ENCODE measurements around the gene RASSF8.
"Not testable (repeated sequence)": the region's sequence is repeated elsewhere in the genome, so short reads cannot be mapped to it uniquely, and the experiment has no call there.

Gene RASSF8

DNA sequence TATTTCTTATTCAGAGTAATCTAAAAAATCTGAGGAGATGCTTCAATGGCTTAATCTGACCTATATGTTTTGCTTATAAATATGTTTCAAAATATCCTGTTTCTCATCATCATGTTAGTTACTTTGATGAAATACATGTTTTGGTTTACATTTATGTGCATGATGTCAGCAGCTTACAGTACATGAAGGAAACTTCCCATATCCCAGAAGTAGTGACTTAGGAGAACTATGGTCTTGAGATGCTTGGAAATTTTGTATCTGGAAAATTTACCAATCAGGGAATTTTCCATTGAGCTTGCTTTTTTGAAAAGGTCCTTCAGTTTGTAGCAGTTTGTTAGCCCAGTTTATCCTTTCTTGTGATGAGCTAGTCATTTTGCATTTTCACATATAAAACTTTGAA is 73.3 kb downstream of the RASSF8 start:
- no peak for DNase-seq

- no peak for DNase-seq
Measured at GRCh38 chr12:26032290-26032689, 73.8 kb downstream of the RASSF8 start.

DNA sequence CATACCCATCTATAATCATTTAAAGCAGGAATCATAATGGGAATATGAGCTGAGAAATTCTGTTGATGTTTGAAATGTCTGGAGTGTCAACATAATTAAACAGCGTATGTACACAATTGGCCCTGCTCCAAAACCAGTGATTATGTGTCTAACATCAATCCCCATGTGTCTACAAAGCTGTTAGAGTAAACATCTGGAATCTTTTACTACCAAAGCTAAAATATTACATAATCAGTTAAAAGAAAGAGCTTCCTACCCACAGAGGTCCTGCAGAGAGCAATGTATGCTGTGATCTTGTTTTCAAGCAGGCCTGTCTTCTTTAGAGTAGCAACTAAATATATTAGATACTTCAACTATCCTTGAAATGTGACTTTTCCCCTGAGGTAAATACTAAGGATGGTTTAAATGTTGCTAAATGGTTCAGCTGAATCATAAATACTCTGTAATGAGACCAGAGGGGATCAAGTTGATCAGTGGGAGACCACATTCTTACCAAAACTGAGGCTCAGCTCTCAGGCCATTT is 74.3 kb downstream of the RASSF8 start:
- no peak for DNase-seq

- no peak for DNase-seq
Measured at GRCh38 chr12:26034371-26035142, 76.1 kb downstream of the RASSF8 start.

GRCh38 chr12:26036877-26037276 is 78.4 kb downstream of the RASSF8 start:
- DNase-seq, result no peak

- DNase-seq, result no peak
Measured at GRCh38 chr12:26037615-26038220, 79.2 kb downstream of the RASSF8 start.

- DNase-seq, result no peak
Measured at GRCh38 chr12:26042645-26043044, 84.2 kb downstream of the RASSF8 start.

DNA sequence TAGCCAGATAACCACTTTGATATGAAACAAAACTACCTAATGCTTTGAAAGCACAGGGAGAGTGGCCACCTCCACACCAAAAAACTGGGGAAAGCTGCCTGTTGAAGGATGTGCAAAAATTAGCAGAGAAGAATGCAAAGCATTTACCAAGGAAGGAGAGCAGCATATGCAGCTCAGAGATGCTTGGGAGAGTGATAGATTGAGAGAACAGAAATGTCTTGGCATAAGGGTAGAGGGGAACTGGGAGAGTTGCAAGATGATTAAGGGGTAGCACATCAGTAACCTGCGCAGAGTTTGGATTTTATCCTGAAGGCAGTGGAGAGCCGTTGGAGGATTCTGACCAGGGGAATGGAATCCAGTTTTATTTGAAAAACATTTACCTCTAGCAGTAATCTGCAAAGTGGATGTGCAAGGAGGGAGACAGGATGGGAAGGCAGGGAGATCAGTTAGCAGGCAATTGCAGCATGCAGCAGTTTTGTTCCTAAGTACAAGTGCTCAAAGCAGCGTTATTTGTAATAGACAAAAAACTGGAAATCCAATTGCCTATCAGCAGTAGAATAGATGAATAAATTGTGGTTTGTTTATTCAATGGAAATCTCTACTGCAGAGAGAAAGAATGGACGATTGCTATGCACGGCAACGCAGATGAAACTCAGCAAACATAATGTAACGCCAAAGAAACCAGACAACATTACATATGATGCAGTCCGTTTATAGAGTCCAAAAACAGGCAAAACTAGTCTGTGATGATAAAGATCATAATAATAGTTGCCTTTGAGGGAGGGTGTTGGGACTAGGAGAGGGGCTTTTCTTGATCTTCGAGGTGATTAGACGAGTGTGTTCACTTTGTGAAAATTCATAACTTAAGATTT is 84.9 kb downstream of the RASSF8 start:
- DNase-seq, result no peak

GRCh38 chr12:26044007-26044394 is 85.5 kb downstream of the RASSF8 start:
- no peak for DNase-seq

DNA sequence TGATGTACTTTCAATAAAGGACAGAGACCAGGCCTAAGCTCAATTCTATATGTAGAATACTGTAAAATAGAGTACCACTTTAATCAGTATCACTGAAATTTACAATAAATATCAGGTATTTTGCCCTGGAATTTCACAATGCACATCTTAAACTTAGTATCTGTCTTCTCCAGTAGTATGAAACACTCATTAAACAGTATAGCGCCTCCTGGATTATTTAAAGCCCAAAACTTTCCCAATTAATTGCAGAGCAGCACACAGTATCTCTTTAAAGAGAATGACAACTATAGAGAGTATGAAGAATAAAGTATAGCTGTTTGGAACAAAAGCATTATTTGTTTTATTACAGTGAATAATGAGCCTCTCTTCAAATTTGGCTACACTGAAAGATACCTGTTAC is 86.1 kb downstream of the RASSF8 start:
- no peak for DNase-seq

- no peak for DNase-seq
Measured at GRCh38 chr12:26046203-26046602, 87.7 kb downstream of the RASSF8 start.

- no peak for DNase-seq
Measured at GRCh38 chr12:26046906-26047305, 88.4 kb downstream of the RASSF8 start.

- DNase-seq, result no peak
Measured at GRCh38 chr12:26047401-26048226, 89.1 kb downstream of the RASSF8 start.

DNA sequence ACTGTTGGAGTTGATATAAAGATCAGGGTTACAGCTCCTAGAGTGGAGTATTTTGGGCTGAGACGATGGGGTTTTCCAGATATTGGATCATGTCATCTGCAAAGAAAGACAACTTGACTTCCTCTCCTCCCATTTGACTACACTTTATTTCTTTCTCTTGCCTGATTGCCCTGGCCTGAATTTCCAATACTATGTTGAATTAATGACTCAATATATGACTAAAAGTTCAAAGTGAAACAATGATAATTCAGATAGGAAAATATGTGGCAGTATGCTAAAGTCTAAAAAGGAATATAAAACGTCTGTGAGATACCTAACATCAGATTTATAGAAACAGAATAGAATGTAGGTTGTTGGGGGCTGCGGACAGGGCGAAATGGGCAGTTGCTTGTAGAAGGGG is 94.2 kb downstream of the RASSF8 start:
- DNase-seq, result no peak

DNA sequence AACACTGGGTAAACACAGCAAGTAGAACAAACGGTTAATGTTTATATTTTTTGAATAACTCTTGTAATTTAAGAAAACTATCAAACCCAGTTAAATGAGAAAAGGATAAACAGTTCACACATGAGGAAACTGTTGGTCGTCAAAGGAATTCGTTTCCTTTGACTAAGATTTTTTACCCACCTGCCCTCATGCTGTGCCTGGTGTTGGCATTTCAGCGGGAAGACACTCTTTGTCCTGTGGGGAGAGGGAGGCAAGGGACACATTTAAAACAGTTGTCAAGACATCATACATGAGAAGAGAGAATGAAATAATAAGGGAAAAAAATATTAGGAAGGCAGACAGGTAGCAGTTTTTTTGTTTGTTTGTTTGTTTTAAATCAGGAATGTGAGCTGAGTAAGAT is 95.9 kb downstream of the RASSF8 start:
- DNase-seq, result no peak

DNA sequence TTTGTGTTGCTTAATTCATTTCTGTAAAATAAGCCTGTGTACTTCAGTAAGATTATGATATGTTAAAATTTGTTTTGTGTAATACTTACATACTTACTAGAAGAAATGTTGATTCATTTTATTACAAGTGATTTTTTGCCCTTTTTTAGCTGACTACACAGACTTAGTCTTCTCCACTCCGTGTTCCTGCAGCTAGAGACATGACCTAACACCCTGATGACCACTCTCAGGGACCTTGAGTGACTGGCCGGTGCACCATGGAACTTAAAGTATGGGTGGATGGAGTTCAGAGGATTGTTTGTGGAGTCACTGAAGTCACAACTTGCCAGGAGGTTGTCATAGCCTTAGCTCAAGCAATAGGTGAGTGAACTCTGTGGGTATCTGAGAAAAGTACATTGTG is 96.6 kb downstream of the RASSF8 start:
- no peak for DNase-seq

DNA sequence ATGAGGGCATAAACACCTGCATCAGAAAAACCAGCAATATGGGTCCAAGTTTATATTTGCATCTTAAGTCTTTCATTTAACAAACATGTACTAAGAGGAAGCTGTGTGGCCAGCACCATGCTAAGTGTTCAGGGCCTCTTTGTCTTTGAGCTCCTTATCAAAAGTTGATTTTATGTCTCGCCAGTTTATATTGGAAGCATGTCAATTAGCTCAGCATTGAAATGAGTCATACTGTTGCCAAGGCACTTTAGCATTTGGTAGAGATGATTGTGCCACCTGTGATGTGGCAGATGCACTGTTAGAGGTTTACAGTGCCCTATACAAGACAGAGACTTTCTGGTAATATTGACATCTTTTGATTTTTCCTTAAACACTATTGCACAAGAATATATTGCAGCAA is 97.9 kb downstream of the RASSF8 start:
- no peak for DNase-seq

GRCh38 chr12:26057271-26057670 is 98.8 kb downstream of the RASSF8 start:
- DNase-seq, result not testable (repeated sequence)

DNA sequence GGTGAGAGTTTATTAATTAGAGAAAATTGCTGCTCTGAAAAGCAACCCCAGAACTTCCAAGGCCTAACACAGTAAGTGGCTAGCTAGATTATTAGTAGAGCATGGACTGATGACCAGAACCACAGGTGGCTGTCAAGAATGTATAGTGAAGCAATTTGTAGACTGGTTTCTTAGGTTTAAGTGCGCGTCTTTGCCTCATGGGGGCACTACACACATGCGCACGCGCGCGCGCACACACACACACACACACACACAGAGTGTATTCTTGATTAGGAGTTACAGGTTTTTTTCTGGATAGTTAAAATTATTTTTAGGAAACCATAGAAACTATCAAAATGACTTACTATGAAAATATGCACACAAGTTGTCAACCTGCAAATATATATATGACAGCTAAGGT is 99.8 kb downstream of the RASSF8 start:
- DNase-seq, result no peak

- DNase-seq, result no peak
Measured at GRCh38 chr12:26058818-26059217, 100.3 kb downstream of the RASSF8 start.

- DNase-seq, result no peak
Measured at GRCh38 chr12:26062006-26062405, 103.5 kb downstream of the RASSF8 start.

- no peak for DNase-seq
Measured at GRCh38 chr12:26062566-26062965, 104.1 kb downstream of the RASSF8 start.

GRCh38 chr12:26065451-26065850 is 107.0 kb downstream of the RASSF8 start:
- no peak for DNase-seq

Measured in NCI-H345 (cell line).